GM23248 (cell line): ENCODE data around the gene STARD13.

Experiments used
- EZH2 ChIP-seq: fragments of 200-600 bp; sonication (generic); IDR thresholded peaks from 2 replicates; pipeline ENCODE4 v1.6.1; 2018; ENCODE audit warnings: antibody characterized with exemption, mild to moderate bottlenecking; ENCODE audit not compliant: insufficient read depth, poor library complexity, severe bottlenecking
- EZH2phosphoT487 ChIP-seq: fragments of 200-600 bp; sonication (generic); IDR thresholded peaks from 2 replicates; pipeline ENCODE4 v1.6.1; 2018; ENCODE audit warnings: antibody characterized with exemption, moderate library complexity, mild to moderate bottlenecking, low read depth; ENCODE audit not compliant: insufficient read depth

GRCh38 chr13:33281951-33282595 is 3.5 kb downstream of the STARD13 start:
- TF ChIP-seq EZH2 (no peak), EZH2phosphoT487 (no peak)
